C4-2B (cell line): ENCODE results near the gene DRAM1.

Experiments
- H3K27ac ChIP-seq: fragments of 450-650 bp; 2 replicates; pipeline ENCODE4 v1.5.1; 2017
- CTCF ChIP-seq: fragments of 450-650 bp; conservative IDR thresholded peaks from 2 replicates; pipeline ENCODE4 v1.5.1; 2017; ENCODE audit warnings: mild to moderate bottlenecking
- ZFX ChIP-seq: fragments of 450-650 bp; IDR thresholded peaks from 2 replicates; pipeline ENCODE4 v1.6.1; 2017

DRAM1 gene

GRCh38 chr12:101892794-101893193 lies 15.4 kb downstream of the DRAM1 start:
- TF ChIP-seq ZFX: no peak
- H3K27ac ChIP-seq: peak overlapping the region; percentile 27; the same call in 1 of the 2 replicates

GRCh38 chr12:101901777-101902176 lies 24.4 kb downstream of the DRAM1 start:
- no peak overlapping the region for H3K27ac ChIP-seq
- TF ChIP-seq CTCF: no peak

- TF ChIP-seq ZFX: no peak
- TF ChIP-seq CTCF: no peak
- H3K27ac ChIP-seq: no peak overlapping the region
These were observed 25.3 kb downstream of the DRAM1 start for GRCh38 chr12:101902641-101903040.

- H3K27ac ChIP-seq: no peak overlapping the region; the same call in 1 of the 2 replicates
- no peak for TF ChIP-seq CTCF
- no peak for TF ChIP-seq ZFX
These were observed 28.8 kb downstream of the DRAM1 start for GRCh38 chr12:101906226-101906625.

GRCh38 chr12:101908395-101908794 lies 31.0 kb downstream of the DRAM1 start:
- no peak for TF ChIP-seq ZFX
- TF ChIP-seq CTCF: no peak
- H3K27ac ChIP-seq: peak overlapping the region; percentile 67

GRCh38 chr12:101909646-101910045 lies 32.3 kb downstream of the DRAM1 start:
- TF ChIP-seq ZFX (no peak), CTCF (no peak)
- H3K27ac ChIP-seq: no peak overlapping the region

GRCh38 chr12:101915841-101916240 lies 38.5 kb downstream of the DRAM1 start:
- no peak for TF ChIP-seq CTCF
- TF ChIP-seq ZFX: no peak
- H3K27ac ChIP-seq: no peak overlapping the region

- peak overlapping the region; percentile 56 for H3K27ac ChIP-seq
These were observed 41.4 kb downstream of the DRAM1 start for GRCh38 chr12:101918805-101919204.

GRCh38 chr12:101919447-101919846 lies 42.1 kb downstream of the DRAM1 start:
- H3K27ac ChIP-seq: peak overlapping the region; percentile 56; the same call in 1 of the 2 replicates
- no peak for TF ChIP-seq ZFX
- TF ChIP-seq CTCF: no peak
